ENCODE data around the gene TMEM252.

The TMEM252 gene

GRCh38 chr9:68540712-68541535 lies at the start of gene TMEM252:
TMEM252 (minus strand) TSS chr9:68540883; CDS start chr9:68540814, 69 bp downstream.
- no peak for DNase-seq (ENCODE audit: low spot score)

- DNase-seq (ENCODE audit: low spot score), result no peak
Measured at GRCh38 chr9:68585034-68585761, 44.5 kb upstream of the TMEM252 start.

GRCh38 chr9:68584189-68585033 lies 43.7 kb upstream of the TMEM252 start:
- DNase-seq (ENCODE audit: low spot score), result peak; percentile 89

- DNase-seq (ENCODE audit: low spot score), result no peak
Measured at GRCh38 chr9:68581696-68582095, 41.0 kb upstream of the TMEM252 start.

- no peak for DNase-seq (ENCODE audit: low spot score)
Measured at GRCh38 chr9:68577774-68578591, 37.3 kb upstream of the TMEM252 start.

- no peak for DNase-seq (ENCODE audit: low spot score)
Measured at GRCh38 chr9:68575817-68576216, 35.1 kb upstream of the TMEM252 start.

GRCh38 chr9:68574150-68574549 lies 33.5 kb upstream of the TMEM252 start:
- no peak for DNase-seq (ENCODE audit: low spot score)

- no peak for DNase-seq (ENCODE audit: low spot score)
Measured at GRCh38 chr9:68567565-68567964, 26.9 kb upstream of the TMEM252 start.

GRCh38 chr9:68562461-68562860 lies 21.8 kb upstream of the TMEM252 start:
- no peak for DNase-seq (ENCODE audit: low spot score)

GRCh38 chr9:68560071-68560844 lies 19.6 kb upstream of the TMEM252 start:
- peak; percentile 63 for DNase-seq (ENCODE audit: low spot score)

GRCh38 chr9:68558545-68558944 lies 17.9 kb upstream of the TMEM252 start:
- DNase-seq (ENCODE audit: low spot score), result no peak

GRCh38 chr9:68555437-68556150 lies 14.9 kb upstream of the TMEM252 start:
- no peak for DNase-seq (ENCODE audit: low spot score)

GRCh38 chr9:68552700-68553476 lies 12.2 kb upstream of the TMEM252 start:
- DNase-seq (ENCODE audit: low spot score), result no peak

GRCh38 chr9:68551191-68551590 lies 10.5 kb upstream of the TMEM252 start:
- no peak for DNase-seq (ENCODE audit: low spot score)

GRCh38 chr9:68548241-68548640 lies 7.6 kb upstream of the TMEM252 start:
- DNase-seq (ENCODE audit: low spot score), result no peak

- no peak for DNase-seq (ENCODE audit: low spot score)
Measured at GRCh38 chr9:68547417-68547816, 6.7 kb upstream of the TMEM252 start.

- DNase-seq (ENCODE audit: low spot score), result no peak
Measured at GRCh38 chr9:68546596-68547390, 6.1 kb upstream of the TMEM252 start.

GRCh38 chr9:68545033-68545705 lies 4.5 kb upstream of the TMEM252 start:
- no peak for DNase-seq (ENCODE audit: low spot score)

All from D341Med (cell line).